Osteocyte (in vitro differentiated cells): ENCODE results near the gene MMP20. TPM values are rescaled to one million over a fixed set of nuclear protein-coding genes. Genes with fewer than 3 reads are reported as not detected.

Source experiments
- DNase-seq: peaks from one replicate; pipeline ENCODE4 v3.0.0; 2021; ENCODE audit warnings: mixed read lengths; ENCODE audit not compliant: unreplicated experiment; ENCODE audit errors: extremely low spot score
- H3K27ac Mint-ChIP-seq: one replicate; pipeline ENCODE4 v1.8.0; 2021; ENCODE audit warnings: mild to moderate bottlenecking, mixed read lengths; ENCODE audit not compliant: unreplicated experiment
- H3K27me3 Mint-ChIP-seq: one replicate; pipeline ENCODE4 v1.8.0; 2021; ENCODE audit warnings: mixed read lengths; ENCODE audit not compliant: unreplicated experiment
- H3K36me3 Mint-ChIP-seq: one replicate; pipeline ENCODE4 v1.8.0; 2021; ENCODE audit warnings: mixed read lengths; ENCODE audit not compliant: unreplicated experiment
- H3K4me1 Mint-ChIP-seq: one replicate; pipeline ENCODE4 v1.8.0; 2021; ENCODE audit warnings: mixed read lengths; ENCODE audit not compliant: unreplicated experiment
- H3K4me3 Mint-ChIP-seq: one replicate; pipeline ENCODE4 v1.8.0; 2021; ENCODE audit warnings: mild to moderate bottlenecking, moderate library complexity, mixed read lengths; ENCODE audit not compliant: unreplicated experiment
- H3K9me3 Mint-ChIP-seq: one replicate; pipeline ENCODE4 v1.8.0; 2021; ENCODE audit warnings: mixed read lengths; ENCODE audit not compliant: unreplicated experiment
- total RNA-seq: library from RNA; stranded (reverse); gene quantifications from 2 replicates; pipeline ENCODE4 v1.2.1, GENCODE V29; 2021
- TF ChIP-seq, protein P1 (sequence below): fragments of 200-600 bp; sonication (generic); IDR thresholded peaks from 2 replicates; pipeline ENCODE4 v1.5.0; 2021; ENCODE audit warnings: antibody characterized with exemption, mild to moderate bottlenecking, moderate library complexity

Gene MMP20
- total RNA-seq, 1 donor from 2014 or later = not detected

DNA sequence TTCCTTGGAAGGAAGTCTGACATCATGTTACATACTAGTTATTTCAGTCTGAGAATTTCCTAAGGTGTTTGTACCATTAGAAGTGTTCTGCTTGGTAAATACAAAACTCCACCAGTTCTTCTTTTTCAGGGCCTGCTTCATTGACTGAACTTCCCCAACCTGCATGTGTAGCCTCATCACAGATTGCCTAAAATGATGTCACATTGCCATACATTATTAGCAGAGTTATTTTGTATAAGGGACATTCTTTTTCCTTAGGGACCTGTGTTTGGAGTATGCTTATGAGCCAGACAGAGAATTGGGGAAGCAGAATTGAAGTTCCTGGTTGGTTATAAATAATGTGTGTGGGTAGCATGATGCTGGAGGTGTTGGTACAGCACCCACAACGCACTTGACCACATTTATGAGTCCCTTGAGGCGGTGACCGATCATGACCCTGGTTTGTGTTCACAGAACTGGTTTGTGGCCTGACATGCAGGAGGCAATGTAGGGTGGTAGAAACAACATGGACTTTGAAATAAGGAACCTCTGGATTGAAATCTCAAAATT lies 78.1 kb downstream of the MMP20 start:
- TF ChIP-seq, protein P1, sequence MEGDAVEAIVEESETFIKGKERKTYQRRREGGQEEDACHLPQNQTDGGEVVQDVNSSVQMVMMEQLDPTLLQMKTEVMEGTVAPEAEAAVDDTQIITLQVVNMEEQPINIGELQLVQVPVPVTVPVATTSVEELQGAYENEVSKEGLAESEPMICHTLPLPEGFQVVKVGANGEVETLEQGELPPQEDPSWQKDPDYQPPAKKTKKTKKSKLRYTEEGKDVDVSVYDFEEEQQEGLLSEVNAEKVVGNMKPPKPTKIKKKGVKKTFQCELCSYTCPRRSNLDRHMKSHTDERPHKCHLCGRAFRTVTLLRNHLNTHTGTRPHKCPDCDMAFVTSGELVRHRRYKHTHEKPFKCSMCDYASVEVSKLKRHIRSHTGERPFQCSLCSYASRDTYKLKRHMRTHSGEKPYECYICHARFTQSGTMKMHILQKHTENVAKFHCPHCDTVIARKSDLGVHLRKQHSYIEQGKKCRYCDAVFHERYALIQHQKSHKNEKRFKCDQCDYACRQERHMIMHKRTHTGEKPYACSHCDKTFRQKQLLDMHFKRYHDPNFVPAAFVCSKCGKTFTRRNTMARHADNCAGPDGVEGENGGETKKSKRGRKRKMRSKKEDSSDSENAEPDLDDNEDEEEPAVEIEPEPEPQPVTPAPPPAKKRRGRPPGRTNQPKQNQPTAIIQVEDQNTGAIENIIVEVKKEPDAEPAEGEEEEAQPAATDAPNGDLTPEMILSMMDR = no peak
- no peak for DNase-seq
- Mint-ChIP-seq H3K27ac (no peak overlapping the region), H3K9me3 (no peaks in the 10 kb centered on the region), H3K4me3 (no peak overlapping the region), H3K36me3 (no peaks in the 10 kb centered on the region), H3K4me1 (peaks cover 7% of the 10 kb centered on the region), H3K27me3 (no peaks in the 10 kb centered on the region)

DNA sequence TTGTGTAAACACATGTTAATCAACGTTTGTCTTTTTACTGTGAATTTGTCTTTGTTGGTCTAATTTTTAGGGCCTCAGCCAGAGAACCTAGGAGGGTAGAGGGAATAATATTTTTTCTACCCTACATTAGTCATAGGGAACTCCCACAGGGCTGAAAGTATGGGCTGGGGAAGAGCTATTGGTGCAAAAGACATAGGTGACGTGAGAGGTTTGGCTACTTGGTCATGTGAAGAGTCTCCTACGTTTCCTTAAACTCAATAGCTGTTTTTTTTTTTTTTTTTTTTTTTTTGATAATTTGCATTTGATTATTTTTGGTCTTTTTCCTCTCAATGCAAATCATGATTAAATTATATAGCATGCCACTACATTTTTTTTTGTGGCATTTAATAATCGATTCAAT lies 78.7 kb downstream of the MMP20 start:
- H3K4me3 Mint-ChIP-seq = no peak overlapping the region
- H3K27ac Mint-ChIP-seq = no peak overlapping the region
- TF ChIP-seq, protein P1 = no peak
- peaks cover 7% of the 10 kb centered on the region for H3K4me1 Mint-ChIP-seq
- no peaks in the 10 kb centered on the region for H3K27me3 Mint-ChIP-seq
- H3K9me3 Mint-ChIP-seq = no peaks in the 10 kb centered on the region
- DNase-seq = no peak
- no peaks in the 10 kb centered on the region for H3K36me3 Mint-ChIP-seq

DNA sequence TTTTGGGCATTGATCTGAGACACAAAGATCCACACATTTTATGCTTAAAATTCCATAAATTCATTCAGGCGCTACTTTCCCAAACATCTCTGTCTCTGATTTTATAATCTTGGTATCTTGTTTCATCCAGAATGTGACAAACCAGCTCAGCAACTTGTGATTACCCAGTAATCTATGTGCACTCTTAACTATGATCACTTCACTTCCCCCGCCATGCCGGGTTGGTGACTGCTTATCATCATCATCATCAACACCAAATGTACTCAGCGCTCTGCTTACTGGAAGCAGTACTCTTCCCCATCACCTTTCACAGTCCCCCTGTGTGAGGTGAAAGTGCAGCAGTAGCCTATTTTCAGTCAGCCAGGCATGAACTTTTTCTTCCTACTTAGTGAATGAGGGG lies 79.4 kb downstream of the MMP20 start:
- Mint-ChIP-seq H3K27me3 (no peaks in the 10 kb centered on the region), H3K36me3 (no peaks in the 10 kb centered on the region), H3K4me1 (peaks cover 7% of the 10 kb centered on the region), H3K4me3 (no peak overlapping the region), H3K27ac (no peak overlapping the region), H3K9me3 (peaks cover 3% of the 10 kb centered on the region)
- no peak for DNase-seq
- TF ChIP-seq, protein P1 = no peak

DNA sequence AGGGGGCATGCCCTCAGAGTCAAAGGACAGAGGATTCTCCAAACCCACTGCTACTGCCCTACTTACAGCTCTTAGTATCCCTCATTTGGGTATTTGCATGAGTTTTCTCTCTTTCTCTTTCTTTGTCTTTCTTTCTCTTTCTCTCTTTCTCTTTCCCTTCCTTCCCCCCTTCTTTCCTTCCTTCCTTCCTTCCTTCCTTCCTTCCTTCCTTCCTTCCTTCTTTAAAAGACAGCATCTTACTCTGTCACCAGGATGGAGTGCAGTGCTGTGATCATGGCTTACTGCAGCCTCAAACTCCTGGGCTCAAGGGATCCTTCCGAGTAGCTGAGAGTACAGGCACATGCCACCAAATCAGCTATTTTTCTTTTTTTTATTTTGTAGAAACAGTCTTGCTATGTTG lies 80.5 kb downstream of the MMP20 start:
- TF ChIP-seq, protein P1 = no peak
- Mint-ChIP-seq H3K4me1 (peaks cover 7% of the 10 kb centered on the region), H3K27ac (no peak overlapping the region), H3K9me3 (peaks cover 3% of the 10 kb centered on the region), H3K4me3 (no peak overlapping the region), H3K27me3 (no peaks in the 10 kb centered on the region), H3K36me3 (no peaks in the 10 kb centered on the region)
- DNase-seq = no peak

DNA sequence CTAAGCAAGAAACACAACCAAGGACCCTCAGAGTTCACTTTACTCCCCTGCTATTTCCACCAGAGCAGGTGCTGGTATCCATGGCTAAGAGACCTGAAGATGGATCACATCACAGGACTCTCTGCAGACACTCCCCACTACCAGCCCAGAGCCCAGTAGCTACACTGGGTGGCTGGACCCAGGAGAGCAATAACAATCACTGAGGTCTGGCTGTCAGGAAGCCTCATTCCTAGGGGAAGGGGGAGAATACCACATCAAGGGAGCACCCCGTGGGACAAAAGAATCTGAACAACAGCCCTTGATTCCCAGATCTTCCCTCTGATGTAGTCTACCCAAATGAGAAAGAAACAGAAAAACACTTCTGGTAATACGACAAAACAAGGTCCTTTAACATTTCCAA lies 85.6 kb downstream of the MMP20 start:
- no peaks in the 10 kb centered on the region for H3K36me3 Mint-ChIP-seq
- H3K4me3 Mint-ChIP-seq = no peak overlapping the region
- DNase-seq = no peak
- H3K4me1 Mint-ChIP-seq = no peaks in the 10 kb centered on the region
- H3K27me3 Mint-ChIP-seq = peaks cover 22% of the 10 kb centered on the region
- TF ChIP-seq, protein P1 = no peak
- H3K9me3 Mint-ChIP-seq = peaks cover 3% of the 10 kb centered on the region
- no peak overlapping the region for H3K27ac Mint-ChIP-seq
